ENCODE measurements around the gene NPHP4. TPM values are rescaled to one million over a fixed set of nuclear protein-coding genes. Genes with fewer than 3 reads are reported as not detected.
A peak's percentile ranks its signal among the peaks of the same experiment; 100 is the strongest.

The NPHP4 gene
- total and polyA plus RNA-seq, 10 of the 15 experiments (the other 5 are each of a cell fraction or from before 2014, with no cell fraction given), result 0.16 to 10.5 (median 3.1) TPM

GRCh38 chr1:6026095-6026809, 34.0 kb upstream of the NPHP4 start (continued):
- TF ChIP-seq E4F1 (IDR thresholded peaks at IDR 0.05; ENCODE audit: borderline replicate concordance, partially characterized antibody) (no peak), RUNX3 (IDR thresholded peaks at IDR 0.05; ENCODE audit: low read length) (peak; percentile 60), FOXK2 (IDR thresholded peaks at IDR 0.05) (no peak), USF2 (IDR thresholded peaks at IDR 0.05; ENCODE audit: borderline replicate concordance, low read depth, low read length) (peak; percentile 22), PBX3 (IDR thresholded peaks at IDR 0.05; ENCODE audit: insufficient replicate concordance, low read depth, low read length) (peak; percentile 14), SRF (IDR thresholded peaks at IDR 0.05; ENCODE audit: low read depth in 2 of 2, low read length in 2 of 2) (no peak), CBX3 (IDR thresholded peaks at IDR 0.05; ENCODE audit: borderline replicate concordance, low read depth) (no peak), PAX5 (IDR thresholded peaks at IDR 0.05; ENCODE audit: borderline replicate concordance, low read depth, low read length) (peak; percentile 81; the same call in 1 of the 2 replicates), CHD1 (IDR thresholded peaks at IDR 0.05; ENCODE audit: low read depth, low read length) (no peak), MYC (IDR thresholded peaks at IDR 0.05; ENCODE audit: insufficient read depth, insufficient read length, insufficient replicate concordance, low read length, severe bottlenecking) (peak; percentile 17), NFYB (IDR thresholded peaks at IDR 0.05; ENCODE audit: insufficient read depth, low read depth, low read length) (no peak), HCFC1 (IDR thresholded peaks at IDR 0.05; ENCODE audit: low read length) (0 out of 2 replicates have a peak, but pooled peaks have one; percentile 26), LARP7 (IDR thresholded peaks at IDR 0.05) (peak; percentile 62; the same call in 1 of the 2 replicates), BCL11A (IDR thresholded peaks at IDR 0.05; ENCODE audit: low read depth, low read length) (no peak), ZNF622 (IDR thresholded peaks at IDR 0.05) (no peak), RAD51 (IDR thresholded peaks at IDR 0.05) (peak; percentile 76), POLR2AphosphoS2 (IDR thresholded peaks at IDR 0.05; ENCODE audit: low read depth, low read length) (no peak; the same call in none of the 2 replicates), BHLHE40 (IDR thresholded peaks at IDR 0.05; ENCODE audit: borderline replicate concordance in 1 of 2, low read depth in 2 of 2, low read length in 1 of 2) (peak; percentile 99 to 100), ZNF592 (IDR thresholded peaks at IDR 0.05) (no peak), POLR2A (IDR thresholded peaks at IDR 0.05; ENCODE audit: low read depth, low read length) (peak; percentile 88), ASH2L (IDR thresholded peaks at IDR 0.05; ENCODE audit: borderline replicate concordance, low read depth) (no peak), EED (IDR thresholded peaks at IDR 0.05; ENCODE audit: low read depth) (no peak), ZSCAN29 (IDR thresholded peaks at IDR 0.05) (no peak)

All from GM12878 (cell line).